Left lung (tissue), 10 donors: Measurements from ENCODE around the gene LRRC18. TPM values are rescaled to one million over a fixed set of nuclear protein-coding genes. Genes with fewer than 3 reads are reported as not detected.

ENCODE experiments used
- ATAC-seq: fragments of 200-7000 bp; cut with Tn5 transposase; one replicate; pipeline ENCODE4 v1.9.1; 2020; ENCODE audit warnings: moderate library complexity
- DNase-seq, 4 donors: peaks; one replicate each; pipeline ENCODE4 v3.0.0-alpha.2; 2013 to 2020
- H3K27ac ChIP-seq, 2 donors: fragments of 200-600 bp; sonication (generic) in 1 of 2; one replicate each; pipeline versions ENCODE4 v1.5.0 to v1.8.0; 2020 to 2021
- H3K27me3 ChIP-seq, 2 donors: fragments of 200-600 bp; sonication (generic) in 1 of 2; one replicate each; pipeline versions ENCODE4 v1.5.0 to v1.8.0; 2020 to 2021
- H3K36me3 ChIP-seq, 2 donors: fragments of 200-600 bp; sonication (generic) in 1 of 2; one replicate each; pipeline versions ENCODE4 v1.5.0 to v1.8.0; 2020 to 2021
- H3K4me1 ChIP-seq, 2 donors: fragments of 200-600 bp; one replicate each; pipeline ENCODE4 v1.8.0; 2021
- H3K4me3 ChIP-seq, 2 donors: fragments of 200-600 bp; sonication (generic) in 1 of 2; one replicate each; pipeline versions ENCODE4 v1.5.0 to v1.8.0; 2020 to 2021; ENCODE audit warnings: mild to moderate bottlenecking in 1 of 2
- H3K9me3 ChIP-seq, 2 donors: fragments of 200-600 bp; sonication (generic) in 1 of 2; one replicate each; pipeline versions ENCODE4 v1.5.0 to v1.8.0; 2020 to 2021
- intact Hi-C, 2 donors: fragments of 100-400 bp; cut with DNase I; formaldehyde crosslinking; loops; one replicate each; pipeline versions ENCODE4 v1.11.2 to v1.14.2; 2022
- polyA plus RNA-seq, 6 donors: library from polyadenylated mRNA; unstranded; fragments of 120-200 nt; gene quantifications; one replicate each; pipeline ENCODE4 v1.2.1, GENCODE V29; 2013; ENCODE audit not compliant: insufficient read length in 6 of 6
- total RNA-seq, 2 donors: library from RNA; stranded (reverse); fragmentation: NEBNext Ultra II Directional; extraction: Animal tissue kit (Norgen Biotek cat#: 25700); gene quantifications; one replicate each; pipeline ENCODE4 v1.2.1, GENCODE V29; 2021
- TF ChIP-seq, protein P1 (sequence below), 2 donors: fragments of 200-600 bp; sonication (generic) in 1 of 2; IDR thresholded peaks; one replicate each; pipeline versions ENCODE4 v1.5.0 to v1.8.0; 2021; ENCODE audit warnings: antibody characterized with exemption in 2 of 2
- donor health status: DM: no; HTN: yes; CAD: no.
- donor health status: DM: no; HTN: no; CAD: no.

The LRRC18 gene
- total and polyA plus RNA-seq, 8 donors = 0.50 to 2.1 (median 1.4) TPM

DNA sequence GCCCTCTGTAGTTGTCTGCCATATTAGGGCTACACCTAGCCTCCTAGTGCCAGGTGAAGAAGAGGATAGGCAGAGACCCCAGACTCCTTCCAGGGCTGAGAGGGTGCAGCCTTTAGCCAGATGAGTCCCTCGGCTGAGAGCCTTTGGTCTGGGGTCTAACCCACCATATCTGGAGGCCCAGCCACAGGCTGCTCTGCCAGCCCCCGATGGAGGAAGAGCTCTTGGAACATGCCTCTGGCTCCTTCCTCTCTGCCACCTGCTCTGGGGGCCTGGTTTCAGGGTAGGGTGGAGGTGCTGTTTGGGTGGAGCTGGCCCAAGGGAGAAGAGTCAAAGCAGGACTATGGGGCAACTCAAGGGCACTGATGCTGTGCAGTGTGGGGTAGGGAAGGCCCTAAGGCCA is 1.4 kb downstream of the LRRC18 start:
- intact Hi-C loops = no loop called here
- ATAC-seq = no peak

DNA sequence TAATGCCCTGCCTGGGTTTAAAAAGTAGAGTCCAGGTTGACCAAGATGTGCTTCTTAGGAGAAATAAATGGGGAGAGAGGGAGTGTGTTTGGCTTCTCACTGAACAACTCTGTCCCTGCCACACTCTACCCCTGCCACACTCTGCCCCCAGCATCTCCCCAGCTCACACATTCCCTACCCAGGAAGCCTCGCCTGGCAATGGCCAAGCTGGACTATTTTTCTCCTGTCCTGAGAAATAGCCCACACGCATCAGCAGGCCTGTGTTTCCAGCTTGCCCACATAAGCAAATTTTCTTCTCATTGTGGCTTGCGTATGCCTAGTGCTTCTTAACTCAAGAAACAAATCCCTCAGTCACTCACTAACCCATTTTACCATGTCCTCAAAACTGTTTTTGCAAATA is 1.8 kb downstream of the LRRC18 start:
- intact Hi-C loops = no loop called here
- H3K4me3 ChIP-seq = no peak overlapping the region
- TF ChIP-seq, protein P1, sequence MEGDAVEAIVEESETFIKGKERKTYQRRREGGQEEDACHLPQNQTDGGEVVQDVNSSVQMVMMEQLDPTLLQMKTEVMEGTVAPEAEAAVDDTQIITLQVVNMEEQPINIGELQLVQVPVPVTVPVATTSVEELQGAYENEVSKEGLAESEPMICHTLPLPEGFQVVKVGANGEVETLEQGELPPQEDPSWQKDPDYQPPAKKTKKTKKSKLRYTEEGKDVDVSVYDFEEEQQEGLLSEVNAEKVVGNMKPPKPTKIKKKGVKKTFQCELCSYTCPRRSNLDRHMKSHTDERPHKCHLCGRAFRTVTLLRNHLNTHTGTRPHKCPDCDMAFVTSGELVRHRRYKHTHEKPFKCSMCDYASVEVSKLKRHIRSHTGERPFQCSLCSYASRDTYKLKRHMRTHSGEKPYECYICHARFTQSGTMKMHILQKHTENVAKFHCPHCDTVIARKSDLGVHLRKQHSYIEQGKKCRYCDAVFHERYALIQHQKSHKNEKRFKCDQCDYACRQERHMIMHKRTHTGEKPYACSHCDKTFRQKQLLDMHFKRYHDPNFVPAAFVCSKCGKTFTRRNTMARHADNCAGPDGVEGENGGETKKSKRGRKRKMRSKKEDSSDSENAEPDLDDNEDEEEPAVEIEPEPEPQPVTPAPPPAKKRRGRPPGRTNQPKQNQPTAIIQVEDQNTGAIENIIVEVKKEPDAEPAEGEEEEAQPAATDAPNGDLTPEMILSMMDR (IDR thresholded peaks at IDR 0.05) = no peak
- DNase-seq (no peak), ATAC-seq (no peak)
- H3K4me1 ChIP-seq = no peaks in the 10 kb centered on the region
- H3K36me3 ChIP-seq = no peaks in the 10 kb centered on the region
- no peak overlapping the region for H3K27ac ChIP-seq
- H3K27me3 ChIP-seq = no peaks in the 10 kb centered on the region
- no peaks in the 10 kb centered on the region for H3K9me3 ChIP-seq

More for the DNA sequence above, 1.4 kb downstream of the LRRC18 start:
- DNase-seq = no peak
- H3K27me3 ChIP-seq = no peaks in the 10 kb centered on the region
- no peaks in the 10 kb centered on the region for H3K4me1 ChIP-seq
- H3K36me3 ChIP-seq = no peaks in the 10 kb centered on the region
- H3K4me3 ChIP-seq = no peak overlapping the region
- H3K27ac ChIP-seq = no peak overlapping the region
- TF ChIP-seq, protein P1 (IDR thresholded peaks at IDR 0.05) = no peak
- no peaks in the 10 kb centered on the region for H3K9me3 ChIP-seq

DNA sequence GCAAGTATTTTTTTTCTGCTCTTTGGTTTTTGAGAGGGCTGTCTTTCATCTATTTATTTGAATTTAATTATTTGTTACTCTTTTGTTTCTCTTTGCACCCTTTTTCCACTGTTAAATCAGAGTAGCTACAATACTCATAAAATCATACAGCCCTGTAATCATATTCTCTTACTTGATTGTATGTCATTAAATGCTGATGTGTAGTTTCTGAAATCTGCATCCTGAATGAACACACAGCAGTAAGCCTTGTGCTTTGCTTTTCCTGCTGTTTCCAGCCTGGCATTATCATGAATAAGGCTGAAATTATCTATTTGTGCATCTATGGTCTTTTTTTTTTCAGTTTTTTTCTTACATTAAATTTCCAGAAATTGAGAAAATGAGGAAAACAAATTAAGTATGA is 4.1 kb downstream of the LRRC18 start:
- H3K4me1 ChIP-seq = no peaks in the 10 kb centered on the region
- ATAC-seq (no peak), DNase-seq (no peak)
- intact Hi-C loops = no loop called here
- H3K36me3 ChIP-seq = no peaks in the 10 kb centered on the region
- H3K9me3 ChIP-seq = no peaks in the 10 kb centered on the region
- no peak overlapping the region for H3K27ac ChIP-seq
- TF ChIP-seq, protein P1 (IDR thresholded peaks at IDR 0.05) = no peak
- no peaks in the 10 kb centered on the region for H3K27me3 ChIP-seq
- no peak overlapping the region for H3K4me3 ChIP-seq

DNA sequence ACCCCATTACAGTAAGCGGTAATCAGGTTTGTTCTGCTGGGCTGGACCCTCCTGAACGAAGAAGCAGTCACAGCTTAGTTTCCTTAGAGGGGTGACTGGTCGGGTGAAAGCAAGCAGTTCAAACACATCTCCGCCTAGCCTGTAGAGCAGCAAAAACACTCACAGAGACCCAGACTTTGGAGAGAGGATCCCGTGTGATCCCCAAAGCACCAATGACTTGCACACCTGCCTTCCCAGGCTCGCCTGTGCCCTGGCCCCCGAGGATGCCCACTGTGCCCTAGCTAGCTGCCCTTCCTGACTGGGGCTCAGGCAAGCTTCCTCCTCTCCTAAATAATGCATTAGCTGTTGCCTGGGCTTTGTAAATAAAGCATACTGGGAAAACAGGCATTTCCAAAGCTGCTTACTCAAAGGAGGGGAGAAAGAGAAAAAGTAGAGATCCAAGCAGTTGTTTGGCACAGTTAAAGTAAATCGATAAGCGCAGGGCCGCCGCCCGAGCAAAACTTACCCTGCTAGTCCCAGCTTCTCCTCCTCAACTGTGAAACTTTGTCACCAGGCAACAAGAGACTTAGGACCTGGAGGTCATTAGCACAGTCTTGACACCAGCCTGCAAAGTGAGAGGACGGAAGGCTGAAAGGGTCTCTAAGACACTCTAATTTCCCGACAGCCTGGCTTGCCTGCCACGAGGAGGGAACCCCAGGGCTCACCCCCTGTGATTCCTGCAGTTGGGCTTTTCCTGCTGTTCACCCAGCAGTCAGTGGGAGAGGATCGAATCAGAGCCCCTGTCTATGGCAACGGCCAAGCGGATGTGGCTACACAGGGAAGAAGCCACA is 4.8 kb downstream of the LRRC18 start:
- ATAC-seq = peak; percentile 44
- intact Hi-C loops = no loop called here
- H3K4me3 ChIP-seq = peak overlapping the region in 1 of 2 donors; percentile 11
- H3K27me3 ChIP-seq = no peaks in the 10 kb centered on the region
- no peaks in the 10 kb centered on the region for H3K4me1 ChIP-seq
- TF ChIP-seq, protein P1 (IDR thresholded peaks at IDR 0.05) = no peak
- no peak overlapping the region for H3K27ac ChIP-seq
- DNase-seq = peak in 2 of 4 donors; percentile 42 to 45
- no peaks in the 10 kb centered on the region for H3K36me3 ChIP-seq
- no peaks in the 10 kb centered on the region for H3K9me3 ChIP-seq

DNA sequence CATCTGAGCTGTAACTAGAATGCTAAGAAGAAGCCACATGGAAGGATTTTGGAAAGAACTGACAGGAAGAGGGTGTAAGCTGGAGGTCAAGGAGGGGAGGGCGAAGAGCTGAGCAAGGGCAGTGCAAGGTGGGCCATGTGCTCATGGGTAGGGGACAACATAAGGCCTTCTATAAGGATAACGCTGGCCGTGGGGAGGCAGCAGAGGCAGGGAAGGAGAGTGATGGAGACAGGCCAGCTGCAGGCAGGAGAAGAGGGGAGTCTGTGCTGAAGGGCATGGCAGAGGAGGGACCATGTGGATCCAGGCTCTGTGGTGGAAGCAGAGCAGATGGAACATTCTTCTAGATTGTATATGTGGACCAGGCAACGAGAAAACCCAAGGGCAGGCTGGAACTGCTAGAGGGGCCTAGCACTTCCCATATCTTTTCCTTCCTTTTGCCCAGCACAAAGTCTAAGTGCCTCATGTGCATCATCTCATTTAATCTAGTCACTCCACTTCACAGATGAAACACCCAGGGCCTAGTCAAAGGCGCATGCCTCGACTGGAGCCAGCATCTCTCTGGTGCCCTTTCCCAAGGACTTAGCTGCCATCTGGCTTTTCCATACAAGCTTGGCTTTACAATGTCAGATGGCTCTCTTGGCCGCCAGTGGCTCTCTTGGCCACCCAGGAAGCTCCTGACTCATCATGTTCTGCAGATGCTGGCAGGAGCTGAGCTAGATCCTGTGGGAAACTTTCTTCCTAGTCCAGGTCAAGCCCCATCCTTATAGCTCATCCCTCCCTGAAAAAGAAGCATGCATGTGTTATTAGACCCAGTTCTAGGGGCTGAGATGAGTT is 6.6 kb downstream of the LRRC18 start:
- ATAC-seq (no peak), DNase-seq (no peak)
- Histone ChIP-seq H3K36me3 (no peaks in the 10 kb centered on the region), H3K4me3 (no peak overlapping the region), H3K27me3 (no peaks in the 10 kb centered on the region), H3K9me3 (no peaks in the 10 kb centered on the region), H3K27ac (no peak overlapping the region), H3K4me1 (no peaks in the 10 kb centered on the region)
- TF ChIP-seq, protein P1 (IDR thresholded peaks at IDR 0.05) = no peak
- intact Hi-C loops = no loop called here
